PFSK-1 (cell line): Measurements from ENCODE around the gene CCNB2.

Experiments
- FOXP2 ChIP-seq: optimal IDR thresholded peaks from 2 replicates; pipeline ENCODE3; 2011; ENCODE audit warnings: borderline replicate concordance, control low read depth, inconsistent platforms; ENCODE audit not compliant: insufficient read depth; ENCODE audit errors: extremely low read length, extremely low read depth
- POLR2AphosphoS5 ChIP-seq: IDR thresholded peaks from 2 replicates; pipeline ENCODE4 v1.6.1; 2012; ENCODE audit warnings: low read depth, mild to moderate bottlenecking, control low read depth, low read length, moderate library complexity
- REST ChIP-seq, 2 experiments: IDR thresholded peaks; 2 replicates each; pipeline versions ENCODE4 v1.6.1 to v1.8.0; 2011 to 2012; ENCODE audit warnings: low read depth in 2 of 2, low read length in 2 of 2, control low read depth in 1 of 2, inconsistent platforms in 1 of 2, mild to moderate bottlenecking in 1 of 2, moderate library complexity in 1 of 2; ENCODE audit not compliant: insufficient read depth in 1 of 2
- SIN3A ChIP-seq: IDR thresholded peaks from 2 replicates; pipeline ENCODE4 v1.6.1; 2012; ENCODE audit warnings: mild to moderate bottlenecking, low read length, moderate library complexity, borderline replicate concordance; ENCODE audit not compliant: insufficient read depth
- TAF1 ChIP-seq: IDR thresholded peaks from 2 replicates; pipeline ENCODE4 v1.6.1; 2012; ENCODE audit warnings: low read length, control low read depth, borderline replicate concordance; ENCODE audit not compliant: insufficient read depth

GRCh38 chr15:59172289-59172901, 67.4 kb downstream of the CCNB2 start:
- TF ChIP-seq TAF1 (no peak), REST (IDR thresholded peaks at IDR 0.05; ENCODE audit: insufficient read depth in 1 of 2, low read depth in 2 of 2, low read length in 2 of 2) (no peak), SIN3A (no peak), POLR2AphosphoS5 (no peak), FOXP2 (no peak)
